Measurements from ENCODE around the gene TMEM203.

DNA sequence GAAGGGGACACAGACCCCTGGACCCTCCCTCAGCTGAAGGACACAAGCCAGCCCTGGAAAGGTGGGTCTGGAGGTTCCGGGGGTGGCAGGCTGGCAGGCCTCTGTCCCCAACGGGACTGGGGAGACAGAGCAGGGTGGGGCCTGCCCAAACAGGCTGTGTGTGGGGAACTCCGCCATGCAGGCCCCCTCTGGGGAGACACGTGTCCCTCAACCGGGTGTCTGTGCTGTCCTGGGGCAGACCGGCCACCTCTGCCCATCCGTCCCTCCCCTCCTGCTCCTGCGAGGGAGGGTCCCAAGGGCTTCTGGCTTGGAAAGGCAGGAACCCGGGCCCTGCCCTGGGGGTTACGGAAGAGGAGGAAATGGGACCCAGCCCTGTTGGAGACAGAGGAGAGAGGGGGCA, 26.7 kb upstream of the TMEM203 start:
- TF ChIP-seq, protein P1, sequence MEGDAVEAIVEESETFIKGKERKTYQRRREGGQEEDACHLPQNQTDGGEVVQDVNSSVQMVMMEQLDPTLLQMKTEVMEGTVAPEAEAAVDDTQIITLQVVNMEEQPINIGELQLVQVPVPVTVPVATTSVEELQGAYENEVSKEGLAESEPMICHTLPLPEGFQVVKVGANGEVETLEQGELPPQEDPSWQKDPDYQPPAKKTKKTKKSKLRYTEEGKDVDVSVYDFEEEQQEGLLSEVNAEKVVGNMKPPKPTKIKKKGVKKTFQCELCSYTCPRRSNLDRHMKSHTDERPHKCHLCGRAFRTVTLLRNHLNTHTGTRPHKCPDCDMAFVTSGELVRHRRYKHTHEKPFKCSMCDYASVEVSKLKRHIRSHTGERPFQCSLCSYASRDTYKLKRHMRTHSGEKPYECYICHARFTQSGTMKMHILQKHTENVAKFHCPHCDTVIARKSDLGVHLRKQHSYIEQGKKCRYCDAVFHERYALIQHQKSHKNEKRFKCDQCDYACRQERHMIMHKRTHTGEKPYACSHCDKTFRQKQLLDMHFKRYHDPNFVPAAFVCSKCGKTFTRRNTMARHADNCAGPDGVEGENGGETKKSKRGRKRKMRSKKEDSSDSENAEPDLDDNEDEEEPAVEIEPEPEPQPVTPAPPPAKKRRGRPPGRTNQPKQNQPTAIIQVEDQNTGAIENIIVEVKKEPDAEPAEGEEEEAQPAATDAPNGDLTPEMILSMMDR (IDR thresholded peaks at IDR 0.05), result no peak
- no peak for TF ChIP-seq POLR2A (IDR thresholded peaks at IDR 0.05)

All from thyroid gland (tissue), 4 donors.